Measurements from ENCODE around the gene RAD52.

RAD52 gene

DNA sequence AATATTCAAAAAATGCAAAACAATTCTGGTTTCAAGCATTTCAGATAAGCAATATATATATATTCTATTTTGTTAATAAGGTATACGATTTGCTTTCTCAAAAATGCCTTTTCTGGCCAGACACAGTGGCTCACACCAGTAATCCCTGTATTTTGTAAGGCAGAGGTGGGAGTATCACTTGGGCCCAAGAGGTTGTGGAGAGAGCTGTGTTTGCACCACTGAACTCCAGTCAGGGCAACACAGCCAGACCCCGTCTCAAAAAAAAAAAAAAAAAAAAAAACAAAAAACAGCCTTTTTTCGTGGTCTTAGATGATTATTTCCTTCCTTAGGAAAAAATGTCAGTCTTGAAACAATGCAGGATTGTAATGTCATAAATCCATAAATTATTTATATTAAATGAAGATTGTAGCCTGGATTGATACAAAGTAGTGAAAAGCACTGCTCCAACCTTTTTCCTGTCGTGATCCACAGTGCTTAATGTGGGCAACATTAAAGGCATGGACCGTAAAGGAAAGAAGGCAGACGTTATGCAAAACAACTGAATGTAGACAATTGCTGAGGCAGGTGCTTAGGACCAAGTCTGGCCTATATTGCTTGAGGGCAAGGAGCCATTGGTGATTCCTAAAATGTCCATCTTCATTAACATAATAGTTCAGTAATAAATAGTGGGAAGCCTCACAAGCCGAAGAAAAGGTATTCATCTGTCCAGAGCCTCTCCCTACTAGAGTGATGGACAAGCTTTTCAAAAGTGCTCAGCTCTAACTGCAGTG lies 36.8 kb downstream of the RAD52 start:
- peak in 1 of 3 experiments; percentile 27 for DNase-seq

DNA sequence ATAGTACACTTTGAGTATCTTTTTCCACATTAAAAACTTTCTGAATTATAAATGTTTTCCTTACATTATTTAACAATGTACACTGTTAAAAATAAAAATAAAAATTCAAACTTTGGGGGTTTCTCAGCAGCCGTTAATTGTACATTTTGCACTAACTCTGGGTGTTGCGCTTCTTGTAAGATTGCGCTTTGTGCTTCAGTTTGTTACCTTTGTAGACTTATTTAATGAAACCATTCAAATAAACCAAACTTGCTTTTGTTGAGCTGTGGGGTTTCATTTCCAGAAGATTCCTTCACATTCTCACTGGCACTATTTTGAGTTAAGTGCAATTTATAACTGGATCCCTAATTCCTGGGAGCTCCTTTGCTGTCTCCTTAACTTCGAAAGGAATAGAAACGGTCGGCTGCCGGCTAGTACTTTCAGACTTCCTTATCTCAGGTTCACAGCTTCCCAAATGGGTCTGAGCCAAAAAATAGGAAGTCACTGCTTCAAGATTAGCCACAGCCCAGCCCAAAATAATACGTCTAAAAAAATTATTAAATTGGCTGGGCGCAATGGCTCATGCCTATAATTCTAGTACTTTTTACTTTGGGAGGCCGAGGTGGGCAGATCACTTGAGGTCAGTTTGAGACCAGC lies 38.2 kb downstream of the RAD52 start:
- no peak for DNase-seq

DNA sequence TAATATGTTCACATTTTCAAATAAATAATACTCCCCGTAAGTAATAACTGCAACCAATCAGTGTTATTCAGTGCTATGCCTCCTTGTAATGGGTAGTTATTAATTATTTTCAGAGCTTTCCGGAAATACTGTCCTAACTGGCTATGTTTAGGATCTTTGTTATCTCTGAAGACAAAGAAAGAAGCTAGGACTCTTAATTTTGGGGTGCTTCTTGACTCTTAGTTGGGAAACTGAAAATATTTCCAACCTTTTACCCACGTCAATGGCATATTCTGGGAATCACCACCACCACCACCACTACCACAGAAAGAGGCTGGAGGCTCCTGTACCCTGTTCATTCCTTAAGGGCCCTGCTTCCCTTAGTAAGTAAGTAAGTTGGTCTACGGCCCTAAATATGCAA lies 39.1 kb downstream of the RAD52 start:
- no peak for DNase-seq

DNA sequence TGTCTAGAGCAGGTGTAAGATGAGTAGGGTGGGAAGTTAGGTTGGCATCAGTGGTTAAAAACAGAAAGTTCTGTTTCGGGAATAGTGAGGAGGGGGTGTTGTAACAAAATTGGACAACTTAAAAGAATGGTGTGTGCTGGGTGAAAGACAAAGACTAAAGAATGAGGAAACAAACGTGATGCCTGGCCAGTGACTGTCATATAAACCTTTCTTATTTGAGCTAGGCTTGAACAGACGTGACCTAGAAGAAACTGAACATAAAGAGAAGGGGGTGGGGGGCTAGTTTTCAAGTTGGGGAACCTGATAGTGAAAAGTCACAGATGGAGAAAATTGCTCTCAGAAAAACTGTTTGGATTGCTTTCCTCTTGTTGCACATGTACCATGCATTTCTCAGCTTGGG lies 39.6 kb downstream of the RAD52 start:
- no peak for DNase-seq

DNA sequence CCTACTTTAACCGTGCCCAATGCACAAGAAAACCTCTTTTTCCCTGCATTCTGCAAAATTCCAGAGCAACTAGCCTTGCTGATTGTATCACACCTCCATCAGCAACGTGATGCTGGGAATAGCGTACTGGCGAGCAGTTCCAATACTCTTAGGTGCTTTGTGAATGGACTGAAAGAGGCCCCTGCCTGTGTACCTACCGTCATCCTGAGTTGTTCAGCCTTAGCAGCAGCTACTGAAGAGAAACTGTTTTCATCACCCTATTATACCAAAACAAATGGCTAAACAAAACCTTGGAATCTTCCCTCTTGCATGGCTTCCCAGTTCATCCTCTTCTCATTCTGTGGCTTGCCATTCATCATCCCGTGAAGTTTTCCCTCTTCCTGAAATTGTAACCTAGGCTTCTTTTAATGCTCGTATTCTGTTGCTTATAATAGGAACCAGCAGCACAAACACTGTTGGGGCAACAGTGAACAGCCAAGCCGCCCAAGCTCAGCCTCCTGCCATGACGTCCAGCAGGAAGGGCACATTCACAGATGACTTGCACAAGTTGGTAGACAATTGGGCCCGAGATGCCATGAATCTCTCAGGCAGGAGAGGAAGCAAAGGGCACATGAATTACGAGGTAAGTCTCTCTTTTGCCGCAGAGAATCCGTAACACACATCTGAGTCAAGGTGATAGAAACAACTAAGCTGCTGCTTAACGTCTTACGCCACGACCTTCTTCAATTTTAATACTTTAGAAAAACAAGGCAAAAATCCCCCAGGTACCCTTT lies 41.9 kb downstream of the RAD52 start:
- no peak for DNase-seq

DNA sequence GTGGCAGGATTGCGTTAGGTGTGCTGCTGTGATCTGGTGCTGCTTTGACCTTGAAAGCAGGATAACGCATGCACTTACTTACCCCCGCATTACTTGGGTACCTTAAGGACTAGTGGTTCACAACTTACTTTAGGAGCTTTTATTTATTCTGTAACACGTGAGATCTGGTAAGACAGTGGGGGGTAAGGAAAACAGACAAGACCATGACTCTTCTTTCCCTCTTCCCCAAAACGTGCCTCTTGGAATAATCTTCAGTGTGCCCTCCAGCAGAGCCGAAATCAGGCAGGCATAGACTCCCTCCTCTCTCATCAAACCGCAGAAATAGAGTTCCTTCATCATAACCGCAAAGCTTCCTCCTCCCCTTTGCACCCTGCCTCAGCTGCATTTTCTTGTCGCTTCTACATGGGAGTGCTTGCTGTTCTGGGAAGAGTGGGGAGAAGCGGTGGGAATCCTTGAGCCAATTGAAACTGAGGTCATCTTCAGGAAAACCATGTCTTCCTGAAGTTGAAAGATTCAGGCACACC lies 43.4 kb downstream of the RAD52 start:
- no peak for DNase-seq

DNA sequence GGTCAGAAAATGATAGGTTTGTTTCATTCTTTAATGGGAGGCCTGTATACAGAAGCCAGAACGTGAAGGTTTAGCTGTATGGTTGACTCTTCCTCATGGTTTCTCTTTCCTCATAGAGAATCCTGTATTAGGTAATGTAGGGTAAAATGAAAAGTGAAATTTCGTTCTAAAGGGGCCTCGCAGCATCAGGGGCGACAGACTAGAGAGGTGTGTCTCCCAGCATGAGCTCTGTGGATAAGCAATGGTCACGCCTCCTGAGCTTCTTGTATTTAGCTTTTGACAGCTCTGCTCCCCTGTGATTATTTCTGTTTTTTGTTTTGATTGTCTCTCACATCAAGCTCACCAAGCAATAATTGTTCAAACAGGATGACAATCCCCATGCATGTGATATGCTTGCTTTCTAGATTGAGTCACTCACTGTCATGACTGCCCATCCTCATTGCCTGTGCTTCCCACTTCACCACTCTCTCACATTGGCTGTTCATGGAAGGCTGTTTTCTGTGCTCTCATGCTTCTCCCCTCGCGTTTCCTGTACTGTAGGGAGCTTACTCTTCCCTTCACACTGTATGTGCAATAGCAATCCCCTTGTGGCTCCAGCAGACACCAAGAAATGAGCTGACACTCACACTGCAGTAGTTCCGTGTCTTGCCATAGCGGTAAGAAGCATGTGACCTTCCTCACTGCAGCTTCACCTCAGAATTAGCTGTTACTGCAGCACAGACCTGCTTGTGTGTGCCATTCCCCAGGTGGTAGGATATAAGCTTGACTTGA lies 44.0 kb downstream of the RAD52 start:
- DNase-seq: no peak

DNA sequence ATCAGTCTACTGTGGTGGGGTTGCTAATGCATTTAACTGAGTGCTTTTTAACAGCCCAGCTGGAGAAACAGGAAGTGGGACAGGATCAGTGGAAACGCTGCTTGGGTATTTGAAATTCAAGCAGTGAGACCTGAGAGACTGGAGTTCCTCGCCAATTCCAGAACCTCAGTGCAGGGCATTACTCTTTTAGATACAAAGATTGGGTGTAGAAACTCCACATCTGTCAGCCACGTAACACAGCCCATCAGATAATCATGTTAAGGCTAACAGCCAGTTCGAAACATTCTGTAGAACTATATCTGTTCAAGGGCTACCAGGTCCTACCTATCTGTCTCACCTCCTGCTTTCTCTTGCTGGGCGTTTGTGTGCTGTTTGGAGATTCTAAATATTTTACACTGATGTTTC lies 45.5 kb downstream of the RAD52 start:
- no peak for DNase-seq

DNA sequence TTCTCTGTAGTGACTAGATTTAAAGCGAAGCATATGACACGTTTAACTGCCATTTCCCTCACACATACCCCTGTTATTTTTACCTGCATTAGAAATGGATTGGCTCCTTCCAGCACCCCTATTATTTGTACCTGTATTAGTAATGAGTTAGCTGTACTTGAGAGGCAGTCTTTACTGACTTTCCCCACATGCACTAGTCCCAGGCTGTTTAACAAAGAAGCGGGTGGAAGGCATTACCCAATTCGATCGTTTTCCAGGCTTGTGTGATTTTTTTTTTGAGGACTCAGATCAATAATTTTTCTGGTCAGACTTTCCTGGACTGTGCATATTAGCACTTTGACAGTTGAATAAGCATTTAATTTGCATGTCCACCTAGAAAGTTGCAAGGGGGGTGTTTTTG lies 46.4 kb downstream of the RAD52 start:
- DNase-seq: no peak

DNA sequence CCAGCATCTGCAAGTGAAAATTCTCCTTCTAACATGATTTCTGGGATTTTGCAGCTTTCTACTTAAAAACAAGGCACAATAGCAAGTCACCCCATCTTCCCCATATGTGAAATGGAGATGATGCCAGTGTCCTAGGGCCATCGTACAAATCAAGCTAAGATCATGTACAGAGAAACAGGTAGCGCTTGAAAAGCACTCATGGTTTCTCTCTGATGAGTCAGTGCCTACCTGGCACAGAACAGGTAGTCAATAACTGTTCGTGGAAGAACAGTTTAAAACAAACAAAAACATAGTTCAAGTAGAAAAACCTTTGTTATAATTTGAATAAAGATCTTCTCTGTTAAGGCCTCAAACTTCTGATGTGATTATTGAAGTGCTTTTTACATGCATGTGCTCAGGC lies 46.9 kb downstream of the RAD52 start:
- DNase-seq: no peak

DNA sequence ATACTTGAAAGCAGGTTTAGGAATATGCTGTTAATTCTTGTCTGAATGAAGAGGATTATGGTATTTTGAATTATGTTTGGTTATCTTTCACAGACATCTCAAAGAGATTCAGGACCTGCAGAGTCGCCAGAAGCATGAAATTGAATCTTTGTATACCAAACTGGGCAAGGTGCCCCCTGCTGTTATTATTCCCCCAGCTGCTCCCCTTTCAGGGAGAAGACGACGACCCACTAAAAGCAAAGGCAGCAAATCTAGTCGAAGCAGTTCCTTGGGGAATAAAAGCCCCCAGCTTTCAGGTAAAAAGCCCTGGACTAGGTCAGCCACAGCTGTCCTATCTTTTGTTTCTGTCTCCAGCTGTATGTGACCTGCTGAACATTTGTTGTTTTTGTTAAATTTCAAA lies 52.1 kb downstream of the RAD52 start:
- DNase-seq: no peak

DNA sequence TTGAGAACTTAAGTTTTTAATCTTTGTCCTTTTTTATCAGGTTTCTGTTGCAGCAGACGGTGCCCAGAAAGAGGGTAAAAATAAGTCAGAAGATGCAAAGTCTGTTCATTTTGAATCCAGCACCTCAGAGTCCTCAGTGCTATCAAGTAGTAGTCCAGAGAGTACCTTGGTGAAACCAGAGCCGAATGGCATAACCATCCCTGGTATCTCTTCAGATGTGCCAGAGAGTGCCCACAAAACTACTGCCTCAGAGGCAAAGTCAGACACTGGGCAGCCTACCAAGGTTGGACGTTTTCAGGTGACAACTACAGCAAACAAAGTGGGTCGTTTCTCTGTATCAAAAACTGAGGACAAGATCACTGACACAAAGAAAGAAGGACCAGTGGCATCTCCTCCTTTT lies 53.5 kb downstream of the RAD52 start:
- DNase-seq: no peak

DNA sequence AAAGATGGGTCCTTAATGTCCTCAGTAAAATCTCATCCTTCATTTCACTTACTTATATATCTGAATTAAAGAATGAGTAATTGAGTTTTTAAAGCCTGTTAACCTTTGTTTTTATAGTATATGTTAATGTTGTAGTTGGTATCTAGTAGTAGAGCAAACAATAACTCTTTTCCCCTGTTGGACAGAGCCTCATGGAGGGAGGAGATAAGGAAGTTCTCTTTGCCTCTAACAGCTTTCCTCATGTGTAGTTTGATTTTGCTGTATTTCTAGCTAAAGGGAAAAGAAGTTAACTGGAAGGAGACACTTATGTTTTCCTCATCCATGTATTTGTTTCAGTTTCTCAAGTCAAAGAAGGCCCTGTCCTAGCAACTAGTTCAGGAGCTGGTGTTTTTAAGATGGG lies 55.3 kb downstream of the RAD52 start:
- DNase-seq: no peak

DNA sequence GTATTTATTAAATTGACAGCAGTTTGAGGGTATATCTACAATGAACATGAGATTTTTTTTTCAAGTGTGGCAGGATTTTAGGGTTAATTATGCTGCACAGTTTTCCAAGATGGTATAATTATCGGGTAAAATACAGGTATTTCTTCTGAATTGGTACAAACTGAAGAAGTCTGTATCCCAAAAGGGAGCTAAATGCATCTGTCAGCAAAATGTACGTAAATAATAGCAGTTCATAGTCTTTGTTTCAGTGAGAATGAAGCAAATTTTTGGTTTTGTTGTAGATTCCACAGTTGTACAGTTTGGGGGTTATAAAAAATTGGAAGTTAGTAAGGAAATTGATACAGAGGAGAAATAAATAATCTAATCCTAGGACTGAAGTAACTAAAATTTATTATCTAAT lies 63.3 kb downstream of the RAD52 start:
- no peak for DNase-seq

DNA sequence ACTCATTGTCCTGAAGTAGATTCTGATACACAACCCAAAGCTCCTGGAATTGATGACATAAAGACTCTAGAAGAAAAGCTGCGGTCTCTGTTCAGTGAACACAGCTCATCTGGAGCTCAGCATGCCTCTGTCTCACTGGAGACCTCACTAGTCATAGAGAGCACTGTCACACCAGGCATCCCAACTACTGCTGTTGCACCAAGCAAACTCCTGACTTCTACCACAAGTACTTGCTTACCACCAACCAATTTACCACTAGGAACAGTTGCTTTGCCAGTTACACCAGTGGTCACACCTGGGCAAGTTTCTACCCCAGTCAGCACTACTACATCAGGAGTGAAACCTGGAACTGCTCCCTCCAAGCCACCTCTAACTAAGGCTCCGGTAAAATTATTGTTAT lies 63.8 kb downstream of the RAD52 start:
- no peak for DNase-seq

DNA sequence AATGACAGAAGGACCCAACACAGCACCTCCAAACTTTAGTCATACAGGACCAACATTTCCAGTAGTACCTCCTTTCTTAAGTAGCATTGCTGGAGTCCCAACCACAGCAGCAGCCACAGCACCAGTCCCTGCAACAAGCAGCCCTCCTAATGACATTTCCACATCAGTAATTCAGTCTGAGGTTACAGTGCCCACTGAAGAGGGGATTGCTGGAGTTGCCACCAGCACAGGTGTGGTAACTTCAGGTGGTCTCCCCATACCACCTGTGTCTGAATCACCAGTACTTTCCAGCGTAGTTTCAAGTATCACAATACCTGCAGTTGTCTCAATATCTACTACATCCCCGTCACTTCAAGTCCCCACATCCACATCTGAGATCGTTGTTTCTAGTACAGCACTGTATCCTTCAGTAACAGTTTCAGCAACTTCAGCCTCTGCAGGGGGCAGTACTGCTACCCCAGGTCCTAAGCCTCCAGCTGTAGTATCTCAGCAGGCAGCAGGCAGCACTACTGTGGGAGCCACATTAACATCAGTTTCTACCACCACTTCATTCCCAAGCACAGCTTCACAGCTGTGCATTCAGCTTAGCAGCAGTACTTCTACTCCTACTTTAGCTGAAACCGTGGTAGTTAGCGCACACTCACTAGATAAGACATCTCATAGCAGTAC lies 64.6 kb downstream of the RAD52 start:
- DNase-seq: no peak

DNA sequence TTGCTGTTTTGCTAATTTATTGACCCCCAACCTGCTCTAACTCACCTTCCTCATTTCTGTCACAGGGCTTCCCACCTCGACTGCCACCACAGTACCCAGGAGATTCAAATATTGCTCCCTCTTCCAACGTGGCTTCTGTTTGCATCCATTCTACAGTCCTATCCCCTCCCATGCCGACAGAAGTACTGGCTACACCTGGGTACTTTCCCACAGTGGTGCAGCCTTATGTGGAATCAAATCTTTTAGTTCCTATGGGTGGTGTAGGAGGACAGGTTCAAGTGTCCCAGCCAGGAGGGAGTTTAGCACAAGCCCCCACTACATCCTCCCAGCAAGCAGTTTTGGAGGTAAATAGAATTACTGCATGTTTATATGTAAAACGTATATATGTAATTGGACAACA lies 68.8 kb downstream of the RAD52 start:
- no peak for DNase-seq

DNA sequence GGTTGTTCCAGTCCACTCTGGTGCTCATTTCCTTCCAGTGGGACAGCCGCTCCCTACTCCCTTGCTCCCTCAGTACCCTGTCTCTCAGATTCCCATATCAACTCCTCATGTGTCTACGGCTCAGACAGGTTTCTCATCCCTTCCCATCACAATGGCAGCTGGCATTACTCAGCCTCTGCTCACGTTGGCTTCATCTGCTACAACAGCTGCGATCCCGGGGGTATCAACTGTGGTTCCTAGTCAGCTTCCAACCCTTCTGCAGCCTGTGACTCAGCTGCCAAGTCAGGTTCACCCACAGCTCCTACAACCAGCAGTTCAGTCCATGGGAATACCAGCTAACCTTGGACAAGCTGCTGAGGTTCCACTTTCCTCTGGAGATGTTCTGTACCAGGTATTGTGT lies 69.9 kb downstream of the RAD52 start:
- DNase-seq: no peak

DNA sequence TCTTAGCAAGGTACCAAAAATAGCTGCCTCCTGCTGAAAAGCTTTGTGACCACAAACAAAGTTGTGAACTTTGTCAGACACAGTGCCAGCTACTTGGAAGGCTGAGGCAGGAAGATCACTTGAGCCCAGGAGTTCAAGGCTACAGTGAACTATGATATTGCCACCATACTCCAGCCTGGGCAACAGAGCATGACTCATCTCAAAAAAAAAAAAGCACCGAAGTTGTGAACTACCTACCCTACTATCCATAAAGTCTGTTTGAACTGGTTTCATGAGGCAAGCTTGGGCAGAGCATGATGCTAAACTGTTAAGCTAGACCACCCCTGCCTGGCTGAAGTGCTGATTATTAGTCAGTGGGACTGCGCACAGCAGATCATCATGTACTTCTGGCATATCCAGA lies 75.5 kb downstream of the RAD52 start:
- no peak for DNase-seq

DNA sequence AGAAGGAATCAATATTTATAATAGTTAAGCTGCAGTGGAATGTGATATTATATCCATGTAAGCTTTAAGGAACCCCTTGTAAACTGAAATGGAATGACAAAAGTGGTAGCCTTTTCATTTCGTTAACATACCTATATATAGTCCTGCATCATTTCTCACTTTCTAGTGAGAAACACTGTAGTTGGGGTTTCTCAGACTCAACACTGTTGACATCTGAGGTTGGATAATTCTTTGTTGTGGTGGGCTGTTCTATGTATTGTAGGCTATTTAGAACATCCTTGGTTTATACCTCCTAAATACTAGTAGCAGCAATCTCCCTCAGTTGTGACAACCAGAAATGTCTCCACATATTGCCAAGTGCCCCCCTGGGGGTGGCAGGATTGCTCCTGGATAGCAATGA lies 79.1 kb downstream of the RAD52 start:
- DNase-seq: no peak

DNA sequence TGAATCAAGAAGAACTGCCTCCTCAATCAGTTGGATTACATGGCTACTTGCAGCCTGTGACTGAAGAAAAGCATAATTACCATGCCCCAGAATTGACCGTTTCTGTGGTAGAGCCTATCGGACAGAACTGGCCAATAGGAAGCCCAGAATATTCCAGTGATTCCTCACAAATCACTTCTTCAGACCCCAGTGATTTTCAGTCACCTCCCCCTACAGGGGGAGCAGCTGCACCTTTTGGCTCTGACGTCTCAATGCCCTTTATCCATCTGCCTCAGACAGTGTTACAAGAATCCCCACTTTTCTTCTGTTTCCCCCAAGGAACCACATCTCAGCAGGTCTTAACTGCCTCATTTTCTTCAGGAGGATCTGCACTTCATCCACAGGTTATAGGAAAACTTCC lies 80.8 kb downstream of the RAD52 start:
- no peak for DNase-seq

DNA sequence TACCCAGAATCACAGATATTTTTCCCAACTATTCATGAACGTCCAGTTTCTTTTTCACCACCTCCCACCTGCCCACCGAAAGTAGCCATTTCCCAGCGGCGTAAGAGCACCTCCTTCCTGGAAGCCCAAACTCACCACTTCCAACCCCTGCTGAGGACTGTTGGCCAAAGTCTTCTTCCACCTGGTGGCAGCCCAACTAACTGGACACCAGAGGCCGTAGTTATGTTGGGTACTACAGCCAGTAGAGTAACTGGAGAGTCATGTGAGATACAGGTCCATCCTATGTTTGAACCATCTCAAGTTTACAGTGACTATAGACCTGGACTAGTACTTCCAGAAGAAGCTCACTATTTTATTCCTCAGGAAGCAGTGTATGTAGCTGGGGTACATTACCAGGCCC lies 81.6 kb downstream of the RAD52 start:
- no peak for DNase-seq

DNA sequence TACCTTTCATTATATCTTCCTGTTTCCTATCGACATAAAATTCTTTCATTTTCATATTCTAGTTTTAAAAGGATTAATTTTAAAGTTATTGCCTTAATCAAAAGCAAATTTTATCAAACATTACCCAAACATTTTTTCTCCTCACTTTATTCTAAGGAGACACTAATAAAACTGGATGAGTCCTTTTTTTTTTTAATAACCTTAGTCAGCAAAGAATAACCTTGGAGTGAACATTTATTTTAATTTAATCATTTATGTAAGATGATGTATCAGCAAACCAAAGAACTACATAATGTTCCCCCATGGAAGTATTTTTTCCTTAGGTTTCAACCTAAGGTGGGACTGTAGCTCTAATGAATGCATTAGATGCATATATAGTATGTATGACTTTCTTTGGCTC lies 83.9 kb downstream of the RAD52 start:
- DNase-seq: no peak

Measured in NCI-H1417 (cell line).